ENCODE measurements around the gene MCU. TPM values are rescaled to one million over a fixed set of nuclear protein-coding genes. Genes with fewer than 3 reads are reported as not detected.

Gene MCU
- total RNA-seq, 4 donors from 2014 or later: 14.9 to 20.6 (median 19.5) TPM

GRCh38 chr10:72659694-72660093 lies 32.2 kb upstream of the MCU start:
- Histone ChIP-seq H3K36me3 (no peaks in the 10 kb centered on the region), H3K4me1 (no peaks in the 10 kb centered on the region), H3K27ac (replicated peaks in 1 of 4) (no peak overlapping the region), H3K4me3 (no peak overlapping the region), H3K9me3 (no peaks in the 10 kb centered on the region), H3K27me3 (no peaks in the 10 kb centered on the region)
- no peak for DNase-seq (ENCODE audit: extremely low spot score)
- WGBS: 94% methylated on average over 8 of the region's 8 CpGs
- intact Hi-C loops (cut with DNase I): no loop called here
- TF ChIP-seq EP300 (IDR thresholded peaks at IDR 0.05): no peak

GRCh38 chr10:72660220-72660619 lies 31.7 kb upstream of the MCU start:
- TF ChIP-seq POLR2A (IDR thresholded peaks at IDR 0.05; ENCODE audit: low read depth) (no peak), EP300 (IDR thresholded peaks at IDR 0.05) (no peak), CTCF (IDR thresholded peaks at IDR 0.05) (no peak), POLR2AphosphoS5 (IDR thresholded peaks at IDR 0.05) (no peak)
- Histone ChIP-seq H3K9me3 (no peaks in the 10 kb centered on the region), H3K4me1 (no peaks in the 10 kb centered on the region), H3K36me3 (no peaks in the 10 kb centered on the region), H3K4me3 (no peak overlapping the region), H3K27me3 (no peaks in the 10 kb centered on the region), H3K27ac (replicated peaks in 1 of 4) (no peak overlapping the region)
- DNase-seq (ENCODE audit: extremely low spot score): no peak
- intact Hi-C loops (cut with DNase I): no loop called here

GRCh38 chr10:72661431-72661830 lies 30.5 kb upstream of the MCU start:
- WGBS: 90% methylated on average over 1 of the region's 1 CpG
- no peak overlapping the region for H3K27ac ChIP-seq (replicated peaks in 1 of 4)
- TF ChIP-seq POLR2AphosphoS5 (IDR thresholded peaks at IDR 0.05): no peak
- TF ChIP-seq POLR2A (IDR thresholded peaks at IDR 0.05; ENCODE audit: low read depth): no peak
- no peak for TF ChIP-seq CTCF (IDR thresholded peaks at IDR 0.05)
- no peak for TF ChIP-seq EP300 (IDR thresholded peaks at IDR 0.05)

GRCh38 chr10:72663971-72664370 lies 28.0 kb upstream of the MCU start:
- H3K9me3 ChIP-seq: no peaks in the 10 kb centered on the region
- no peaks in the 10 kb centered on the region for H3K4me1 ChIP-seq
- no peak overlapping the region for H3K27ac ChIP-seq (replicated peaks in 1 of 4)
- H3K36me3 ChIP-seq: no peaks in the 10 kb centered on the region
- H3K4me3 ChIP-seq: no peak overlapping the region
- DNase-seq (ENCODE audit: extremely low spot score): no peak
- intact Hi-C loops (cut with DNase I): no loop called here
- no peak for TF ChIP-seq CTCF (IDR thresholded peaks at IDR 0.05)
- TF ChIP-seq EP300 (IDR thresholded peaks at IDR 0.05): no peak
- TF ChIP-seq POLR2AphosphoS5 (IDR thresholded peaks at IDR 0.05): no peak
- TF ChIP-seq POLR2A (IDR thresholded peaks at IDR 0.05; ENCODE audit: low read depth): no peak
- no peaks in the 10 kb centered on the region for H3K27me3 ChIP-seq

More at GRCh38 chr10:72661431-72661830, 30.5 kb upstream of the MCU start:
- Histone ChIP-seq H3K36me3 (no peaks in the 10 kb centered on the region), H3K4me1 (no peaks in the 10 kb centered on the region), H3K27me3 (no peaks in the 10 kb centered on the region), H3K9me3 (no peaks in the 10 kb centered on the region), H3K4me3 (no peak overlapping the region)
- DNase-seq (ENCODE audit: extremely low spot score): no peak
- intact Hi-C loops (cut with DNase I): no loop called here

GRCh38 chr10:72665925-72666324 lies 26.0 kb upstream of the MCU start:
- 85% methylated on average over 4 of the region's 4 CpGs for WGBS
- Histone ChIP-seq H3K4me3 (no peak overlapping the region), H3K27ac (replicated peaks in 1 of 4) (no peak overlapping the region), H3K9me3 (no peaks in the 10 kb centered on the region), H3K36me3 (no peaks in the 10 kb centered on the region), H3K4me1 (no peaks in the 10 kb centered on the region), H3K27me3 (no peaks in the 10 kb centered on the region)
- intact Hi-C loops (cut with DNase I): no loop called here
- DNase-seq (ENCODE audit: extremely low spot score): no peak
- TF ChIP-seq POLR2A (IDR thresholded peaks at IDR 0.05; ENCODE audit: low read depth) (no peak), POLR2AphosphoS5 (IDR thresholded peaks at IDR 0.05) (no peak), CTCF (IDR thresholded peaks at IDR 0.05) (no peak), EP300 (IDR thresholded peaks at IDR 0.05) (no peak)
